B cell (primary cell): ENCODE data around the gene AMD1.

ENCODE experiments used
- EZH2 ChIP-seq: IDR thresholded peaks from 2 replicates; pipeline ENCODE4 v1.6.1; 2012; ENCODE audit warnings: borderline replicate concordance, low read depth, mild to moderate bottlenecking, moderate library complexity, low read length; ENCODE audit not compliant: insufficient read depth, poor library complexity, severe bottlenecking
- TF ChIP-seq, protein P1 (sequence below): fragments of 200-600 bp; IDR thresholded peaks from one replicate; pipeline ENCODE4 v1.8.0; 2022; ENCODE audit warnings: antibody characterized with exemption, mild to moderate bottlenecking

GRCh38 chr6:110831405-110831804, 43.2 kb upstream of the AMD1 start:
- TF ChIP-seq, protein P1, sequence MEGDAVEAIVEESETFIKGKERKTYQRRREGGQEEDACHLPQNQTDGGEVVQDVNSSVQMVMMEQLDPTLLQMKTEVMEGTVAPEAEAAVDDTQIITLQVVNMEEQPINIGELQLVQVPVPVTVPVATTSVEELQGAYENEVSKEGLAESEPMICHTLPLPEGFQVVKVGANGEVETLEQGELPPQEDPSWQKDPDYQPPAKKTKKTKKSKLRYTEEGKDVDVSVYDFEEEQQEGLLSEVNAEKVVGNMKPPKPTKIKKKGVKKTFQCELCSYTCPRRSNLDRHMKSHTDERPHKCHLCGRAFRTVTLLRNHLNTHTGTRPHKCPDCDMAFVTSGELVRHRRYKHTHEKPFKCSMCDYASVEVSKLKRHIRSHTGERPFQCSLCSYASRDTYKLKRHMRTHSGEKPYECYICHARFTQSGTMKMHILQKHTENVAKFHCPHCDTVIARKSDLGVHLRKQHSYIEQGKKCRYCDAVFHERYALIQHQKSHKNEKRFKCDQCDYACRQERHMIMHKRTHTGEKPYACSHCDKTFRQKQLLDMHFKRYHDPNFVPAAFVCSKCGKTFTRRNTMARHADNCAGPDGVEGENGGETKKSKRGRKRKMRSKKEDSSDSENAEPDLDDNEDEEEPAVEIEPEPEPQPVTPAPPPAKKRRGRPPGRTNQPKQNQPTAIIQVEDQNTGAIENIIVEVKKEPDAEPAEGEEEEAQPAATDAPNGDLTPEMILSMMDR, result no peak
- no peak for TF ChIP-seq EZH2
